ENCODE measurements around the gene KHSRP.

- TF ChIP-seq CTCF (IDR thresholded peaks at IDR 0.05) (no peak), POLR2A (IDR thresholded peaks at IDR 0.05) (peak; percentile 73)
Measured at GRCh38 chr19:6372594-6373095, 52.0 kb downstream of the KHSRP start, which contains the start of gene ALKBH7.
